Cardiac muscle cell (in vitro differentiated cells and primary cell): ENCODE measurements around the gene STIL. TPM values are rescaled to one million over a fixed set of nuclear protein-coding genes. Genes with fewer than 3 reads are reported as not detected.

Experiments used
- DNase-seq, 2 donors: peaks; one replicate each; pipeline versions ENCODE4 v3.0.0 to v3.0.0-alpha.2; 2010 to 2017; ENCODE audit warnings: low read depth in 1 of 2, low spot score in 1 of 2
- H3K27ac ChIP-seq: fragments of 200-600 bp; sonication (generic); 2 replicates; pipeline ENCODE4 v1.5.1; 2016
- H3K27me3 ChIP-seq: fragments of 200-600 bp; sonication (generic); 2 replicates; pipeline ENCODE4 v1.6.0; 2016; ENCODE audit warnings: control low read depth
- H3K36me3 ChIP-seq: fragments of 200-600 bp; sonication (generic); 2 replicates; pipeline ENCODE4 v1.5.1; 2016; ENCODE audit warnings: control low read depth
- H3K4me1 ChIP-seq: fragments of 200-600 bp; sonication (generic); 2 replicates; pipeline ENCODE4 v1.8.1; 2017; ENCODE audit warnings: low read depth, mild to moderate bottlenecking, mixed run types
- H3K4me3 ChIP-seq: fragments of 200-600 bp; sonication (generic); 2 replicates; pipeline ENCODE4 v1.5.1; 2016; ENCODE audit warnings: mild to moderate bottlenecking
- H3K9me3 ChIP-seq: fragments of 200-600 bp; sonication (generic); 2 replicates; pipeline ENCODE4 v1.5.1; 2017; ENCODE audit warnings: low read depth, mild to moderate bottlenecking, control low read depth
- polyA plus RNA-seq: library from polyadenylated mRNA; unstranded; fragments of >200 nt; fragmentation: Nextera tagmentation; extraction: Ambion mirVana; gene quantifications from 2 replicates; pipeline ENCODE4 v1.2.1, GENCODE V29; 2016
- total RNA-seq: library from RNA; depleted of rRNA; stranded (reverse); fragments of >200 nt; gene quantifications from 2 replicates; pipeline ENCODE4 v1.2.3, GENCODE V29; 2016
- TF ChIP-seq, protein P1 (sequence below): IDR thresholded peaks from 2 replicates; pipeline ENCODE4 v1.5.1; 2012; ENCODE audit warnings: low read depth, mild to moderate bottlenecking, low read length

Gene STIL
- total and polyA plus RNA-seq, 2 experiments from 2014 or later = 2.3 to 13.4 TPM

DNA sequence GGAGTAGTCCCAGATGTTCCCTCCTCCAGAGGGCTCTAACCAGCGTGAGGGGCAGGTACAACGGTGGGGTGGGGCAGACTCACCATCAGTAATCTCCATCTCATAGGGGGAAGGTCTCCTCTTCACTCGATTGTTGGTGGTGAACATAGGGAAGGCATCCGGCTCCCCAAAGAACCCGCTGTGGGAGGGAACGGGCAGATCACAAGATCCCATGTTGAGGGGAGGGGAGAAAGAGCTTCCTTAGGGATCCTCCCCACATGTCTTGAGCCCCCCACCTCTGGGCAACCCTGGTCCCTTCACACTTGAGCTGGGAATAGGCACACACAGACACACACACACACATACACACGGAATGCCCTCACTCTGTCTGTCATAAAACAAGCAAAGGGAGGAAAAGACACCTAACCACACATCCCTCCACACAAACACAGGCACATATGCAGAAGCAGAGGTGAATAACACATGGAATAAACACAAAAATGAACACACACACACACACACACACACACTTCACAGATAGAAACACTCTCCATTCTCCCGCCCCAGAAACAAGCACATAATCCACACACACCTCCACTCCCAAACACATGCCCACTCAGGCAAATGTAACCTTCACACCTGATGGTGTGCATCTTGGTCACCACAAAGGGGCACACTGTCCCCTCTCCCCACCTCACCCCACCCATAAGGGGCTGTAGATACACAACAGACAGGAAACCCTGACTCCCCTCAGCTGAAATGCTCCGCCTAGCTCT, 89.8 kb downstream of the STIL start:
- Histone ChIP-seq H3K4me1 (no peaks in the 10 kb centered on the region), H3K27me3 (peaks cover 100% of the 10 kb centered on the region), H3K36me3 (no peaks in the 10 kb centered on the region), H3K9me3 (no peaks in the 10 kb centered on the region), H3K27ac (no peak overlapping the region), H3K4me3 (no peak overlapping the region)
- TF ChIP-seq, protein P1, sequence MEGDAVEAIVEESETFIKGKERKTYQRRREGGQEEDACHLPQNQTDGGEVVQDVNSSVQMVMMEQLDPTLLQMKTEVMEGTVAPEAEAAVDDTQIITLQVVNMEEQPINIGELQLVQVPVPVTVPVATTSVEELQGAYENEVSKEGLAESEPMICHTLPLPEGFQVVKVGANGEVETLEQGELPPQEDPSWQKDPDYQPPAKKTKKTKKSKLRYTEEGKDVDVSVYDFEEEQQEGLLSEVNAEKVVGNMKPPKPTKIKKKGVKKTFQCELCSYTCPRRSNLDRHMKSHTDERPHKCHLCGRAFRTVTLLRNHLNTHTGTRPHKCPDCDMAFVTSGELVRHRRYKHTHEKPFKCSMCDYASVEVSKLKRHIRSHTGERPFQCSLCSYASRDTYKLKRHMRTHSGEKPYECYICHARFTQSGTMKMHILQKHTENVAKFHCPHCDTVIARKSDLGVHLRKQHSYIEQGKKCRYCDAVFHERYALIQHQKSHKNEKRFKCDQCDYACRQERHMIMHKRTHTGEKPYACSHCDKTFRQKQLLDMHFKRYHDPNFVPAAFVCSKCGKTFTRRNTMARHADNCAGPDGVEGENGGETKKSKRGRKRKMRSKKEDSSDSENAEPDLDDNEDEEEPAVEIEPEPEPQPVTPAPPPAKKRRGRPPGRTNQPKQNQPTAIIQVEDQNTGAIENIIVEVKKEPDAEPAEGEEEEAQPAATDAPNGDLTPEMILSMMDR = no peak
- no peak for DNase-seq

DNA sequence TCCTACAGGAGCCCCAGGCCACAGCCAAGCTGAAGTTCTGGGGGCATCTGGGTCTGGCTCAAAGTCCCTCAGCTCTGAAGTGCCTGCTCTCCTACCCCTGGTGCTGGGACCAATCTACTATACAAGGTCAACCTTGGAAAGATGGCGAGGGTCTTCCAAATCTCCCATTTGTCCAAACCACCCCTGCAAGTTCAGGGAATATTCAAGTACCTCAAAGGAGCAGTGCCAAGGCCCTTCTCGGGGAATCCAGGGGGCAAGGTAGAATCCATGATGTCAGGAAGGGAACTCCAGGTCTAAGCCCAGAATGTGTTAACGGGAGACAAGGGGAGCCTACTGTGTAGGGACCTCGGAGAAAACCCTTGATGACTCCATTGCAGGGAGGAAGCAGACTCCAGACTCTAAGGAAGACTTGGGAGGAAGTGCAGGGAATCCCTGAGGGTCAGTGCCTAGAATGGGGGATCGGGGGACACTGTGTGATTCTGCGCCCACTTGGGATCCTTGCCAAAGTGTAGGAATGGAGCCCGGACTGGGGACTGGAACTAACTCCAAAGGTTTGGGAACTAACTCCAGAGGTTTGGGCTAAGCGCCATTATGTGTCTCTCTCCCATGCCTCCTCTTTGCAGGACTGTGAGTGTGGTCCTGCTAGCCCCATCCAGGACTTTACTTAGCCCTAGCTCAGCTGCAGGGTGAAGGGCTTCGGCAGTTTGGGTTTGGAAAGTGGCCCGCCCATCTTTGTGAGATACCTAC, 90.6 kb downstream of the STIL start:
- no peaks in the 10 kb centered on the region for H3K36me3 ChIP-seq
- no peaks in the 10 kb centered on the region for H3K9me3 ChIP-seq
- peaks cover 99% of the 10 kb centered on the region for H3K27me3 ChIP-seq
- no peak for DNase-seq
- H3K4me3 ChIP-seq = no peak overlapping the region
- TF ChIP-seq, protein P1 = no peak
- no peak overlapping the region for H3K27ac ChIP-seq
- H3K4me1 ChIP-seq = no peaks in the 10 kb centered on the region

DNA sequence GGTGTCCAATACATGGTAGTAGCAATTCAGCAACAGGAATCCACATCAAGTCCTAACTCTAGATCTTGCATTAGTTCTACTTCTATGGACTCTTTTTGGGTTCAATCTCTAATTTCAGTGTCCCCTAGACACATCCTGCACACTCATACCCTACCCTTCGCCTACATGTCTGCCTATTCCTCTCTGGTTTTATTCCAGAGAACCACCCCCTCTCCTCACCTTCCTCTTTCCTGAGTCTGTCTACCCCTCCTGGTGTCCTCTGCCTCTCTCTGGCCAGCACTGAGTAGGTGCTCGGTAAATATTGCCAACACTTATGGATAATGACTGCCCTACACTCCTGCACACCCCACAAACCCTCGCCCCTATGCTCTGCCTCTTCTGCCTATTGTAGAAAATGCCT, 91.5 kb downstream of the STIL start:
- H3K27ac ChIP-seq = no peak overlapping the region
- no peak for DNase-seq
- no peaks in the 10 kb centered on the region for H3K9me3 ChIP-seq
- H3K27me3 ChIP-seq = peaks cover 99% of the 10 kb centered on the region
- no peak overlapping the region for H3K4me3 ChIP-seq
- TF ChIP-seq, protein P1 = no peak
- H3K4me1 ChIP-seq = no peaks in the 10 kb centered on the region
- H3K36me3 ChIP-seq = no peaks in the 10 kb centered on the region

DNA sequence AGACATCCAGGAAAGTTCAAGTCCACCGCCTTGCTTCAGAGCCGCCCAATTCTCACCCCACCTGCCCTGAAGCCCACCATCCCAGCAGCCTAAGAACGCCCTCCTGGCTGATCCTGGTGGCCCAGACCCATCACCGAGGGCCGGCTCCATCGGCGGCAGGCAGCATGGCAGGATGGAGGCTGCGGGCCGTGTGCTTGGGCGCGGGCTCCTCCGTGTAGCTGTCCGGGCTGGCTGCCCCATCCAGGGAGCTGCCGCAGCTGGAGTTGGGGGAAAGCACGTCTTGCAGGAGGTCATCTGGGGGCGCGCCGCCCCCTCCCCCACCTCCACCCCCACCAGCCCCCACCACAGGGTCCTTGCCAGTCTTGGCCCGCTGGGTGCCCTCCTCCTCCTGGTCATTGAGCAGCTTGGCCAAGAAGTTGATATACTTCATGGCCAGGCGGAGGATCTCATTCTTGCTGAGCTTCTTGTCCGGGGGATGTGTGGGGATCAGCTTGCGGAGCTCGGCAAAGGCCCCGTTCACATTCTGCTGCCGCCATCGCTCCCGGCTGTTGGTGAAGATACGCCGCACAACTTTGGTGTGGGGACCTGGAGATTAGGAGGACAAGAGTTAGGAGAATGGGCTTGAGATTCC, 94.2 kb downstream of the STIL start:
- no peaks in the 10 kb centered on the region for H3K4me1 ChIP-seq
- peaks cover 72% of the 10 kb centered on the region for H3K27me3 ChIP-seq
- TF ChIP-seq, protein P1 = no peak
- H3K27ac ChIP-seq = no peak overlapping the region
- H3K36me3 ChIP-seq = no peaks in the 10 kb centered on the region
- DNase-seq = no peak
- H3K4me3 ChIP-seq = no peak overlapping the region
- no peaks in the 10 kb centered on the region for H3K9me3 ChIP-seq

DNA sequence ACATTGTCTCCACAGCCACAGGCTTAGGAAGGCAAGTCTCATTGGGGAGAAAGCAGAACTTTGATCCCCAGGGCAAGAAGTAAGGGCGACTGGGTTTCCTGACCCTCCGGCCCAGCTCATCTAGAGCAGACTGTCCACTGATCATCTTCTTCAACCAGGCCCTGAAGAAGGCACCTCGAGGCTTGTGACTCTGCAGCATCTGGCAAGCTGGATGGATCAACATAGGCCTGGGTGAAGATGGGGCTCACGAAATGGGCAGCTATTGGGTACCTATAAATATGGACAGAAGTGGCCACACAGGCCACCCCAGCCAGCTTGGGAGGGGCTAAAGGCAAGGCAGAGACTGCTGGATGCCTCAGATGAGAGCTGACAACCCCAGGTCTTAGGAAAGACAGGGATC, 94.9 kb downstream of the STIL start:
- no peaks in the 10 kb centered on the region for H3K9me3 ChIP-seq
- H3K27me3 ChIP-seq = peaks cover 65% of the 10 kb centered on the region
- H3K27ac ChIP-seq = no peak overlapping the region
- TF ChIP-seq, protein P1 = no peak
- H3K4me3 ChIP-seq = no peak overlapping the region
- DNase-seq = no peak
- no peaks in the 10 kb centered on the region for H3K36me3 ChIP-seq
- H3K4me1 ChIP-seq = no peaks in the 10 kb centered on the region
